Measurements from ENCODE around the gene KIF13A. TPM values are rescaled to one million over a fixed set of nuclear protein-coding genes. Genes with fewer than 3 reads are reported as not detected.
"Not testable (repeated sequence)": the region's sequence is repeated elsewhere in the genome, so short reads cannot be mapped to it uniquely, and the experiment has no call there.

Gene KIF13A
- total RNA-seq, 1 experiment from 2014 or later, result 52.7 TPM

GRCh38 chr6:17839513-17840223 lies 147.8 kb downstream of the KIF13A start:
- peaks cover 35% of the 10 kb centered on the region for H3K36me3 ChIP-seq
- DNase-seq (ENCODE audit: low read depth in 1 of 2, low spot score in 2 of 2), result no peak

GRCh38 chr6:17836293-17836692 lies 151.1 kb downstream of the KIF13A start:
- H3K27me3 ChIP-seq (replicated peaks), result no peaks in the 10 kb centered on the region
- peaks cover 25% of the 10 kb centered on the region for H3K4me1 ChIP-seq (replicated peaks)
- no peak overlapping the region for H3K27ac ChIP-seq
- H3K4me3 ChIP-seq, result no peak overlapping the region
- no peak for DNase-seq (ENCODE audit: low read depth in 1 of 2, low spot score in 2 of 2)
- H3K9me3 ChIP-seq (replicated peaks), result no peaks in the 10 kb centered on the region
- H3K36me3 ChIP-seq, result peaks cover 37% of the 10 kb centered on the region

More at GRCh38 chr6:17839513-17840223, 147.8 kb downstream of the KIF13A start:
- Histone ChIP-seq H3K27me3 (replicated peaks) (no peaks in the 10 kb centered on the region), H3K27ac (no peak overlapping the region), H3K9me3 (replicated peaks) (no peaks in the 10 kb centered on the region), H3K4me3 (no peak overlapping the region), H3K4me1 (replicated peaks) (peaks cover 18% of the 10 kb centered on the region)

GRCh38 chr6:17835784-17836183 lies 151.7 kb downstream of the KIF13A start:
- Histone ChIP-seq H3K27ac (no peak overlapping the region), H3K27me3 (replicated peaks) (no peaks in the 10 kb centered on the region), H3K4me3 (no peak overlapping the region), H3K9me3 (replicated peaks) (no peaks in the 10 kb centered on the region), H3K4me1 (replicated peaks) (peaks cover 30% of the 10 kb centered on the region), H3K36me3 (peaks cover 38% of the 10 kb centered on the region)
- DNase-seq (ENCODE audit: low read depth in 1 of 2, low spot score in 2 of 2), result no peak

GRCh38 chr6:17831135-17831534 lies 156.3 kb downstream of the KIF13A start:
- Histone ChIP-seq H3K36me3 (peaks cover 51% of the 10 kb centered on the region), H3K27me3 (replicated peaks) (no peaks in the 10 kb centered on the region), H3K9me3 (replicated peaks) (no peaks in the 10 kb centered on the region), H3K4me1 (replicated peaks) (peaks cover 16% of the 10 kb centered on the region), H3K4me3 (no peak overlapping the region), H3K27ac (peak overlapping the region; percentile 73)
- peak; percentile 79 to 87 for DNase-seq (ENCODE audit: low read depth in 1 of 2, low spot score in 2 of 2)

- DNase-seq (ENCODE audit: low read depth in 1 of 2, low spot score in 2 of 2), result no peak
- Histone ChIP-seq H3K36me3 (peaks cover 56% of the 10 kb centered on the region), H3K4me1 (replicated peaks) (peaks cover 16% of the 10 kb centered on the region), H3K4me3 (no peak overlapping the region), H3K9me3 (replicated peaks) (no peaks in the 10 kb centered on the region), H3K27me3 (replicated peaks) (no peaks in the 10 kb centered on the region), H3K27ac (no peak overlapping the region; the same call in 1 of the 2 replicates)
These were observed 157.5 kb downstream of the KIF13A start for GRCh38 chr6:17829905-17830304.

GRCh38 chr6:17828149-17828548 lies 159.3 kb downstream of the KIF13A start:
- Histone ChIP-seq H3K36me3 (peaks cover 65% of the 10 kb centered on the region), H3K27me3 (replicated peaks) (no peaks in the 10 kb centered on the region), H3K9me3 (replicated peaks) (no peaks in the 10 kb centered on the region), H3K27ac (no peak overlapping the region), H3K4me1 (replicated peaks) (peaks cover 16% of the 10 kb centered on the region), H3K4me3 (no peak overlapping the region)
- no peak for DNase-seq (ENCODE audit: low read depth in 1 of 2, low spot score in 2 of 2)

GRCh38 chr6:17826301-17826700 lies 161.1 kb downstream of the KIF13A start:
- Histone ChIP-seq H3K4me1 (replicated peaks) (peaks cover 9% of the 10 kb centered on the region), H3K36me3 (peaks cover 65% of the 10 kb centered on the region), H3K27me3 (replicated peaks) (no peaks in the 10 kb centered on the region), H3K27ac (no peak overlapping the region), H3K9me3 (replicated peaks) (no peaks in the 10 kb centered on the region), H3K4me3 (no peak overlapping the region)
- no peak for DNase-seq (ENCODE audit: low read depth in 1 of 2, low spot score in 2 of 2)

- H3K36me3 ChIP-seq, result peaks cover 46% of the 10 kb centered on the region
- H3K27me3 ChIP-seq (replicated peaks), result no peaks in the 10 kb centered on the region
- no peaks in the 10 kb centered on the region for H3K9me3 ChIP-seq (replicated peaks)
- no peak overlapping the region for H3K27ac ChIP-seq
- no peak for DNase-seq (ENCODE audit: low read depth in 1 of 2, low spot score in 2 of 2)
- H3K4me3 ChIP-seq, result no peak overlapping the region
- H3K4me1 ChIP-seq (replicated peaks), result peaks cover 7% of the 10 kb centered on the region; the same call in 1 of the 2 replicates
These were observed 167.4 kb downstream of the KIF13A start for GRCh38 chr6:17820055-17820454.

- H3K27ac ChIP-seq, result no peak overlapping the region
- no peaks in the 10 kb centered on the region for H3K27me3 ChIP-seq (replicated peaks)
- H3K36me3 ChIP-seq, result peaks cover 50% of the 10 kb centered on the region
- H3K4me1 ChIP-seq (replicated peaks), result peaks cover 7% of the 10 kb centered on the region; the same call in 1 of the 2 replicates
- no peak for DNase-seq (ENCODE audit: low read depth in 1 of 2, low spot score in 2 of 2)
- no peaks in the 10 kb centered on the region for H3K9me3 ChIP-seq (replicated peaks)
- H3K4me3 ChIP-seq, result no peak overlapping the region
These were observed 169.7 kb downstream of the KIF13A start for GRCh38 chr6:17817763-17818162.

GRCh38 chr6:17816921-17817611 lies 170.4 kb downstream of the KIF13A start:
- Histone ChIP-seq H3K36me3 (peaks cover 50% of the 10 kb centered on the region), H3K4me1 (replicated peaks) (peaks cover 7% of the 10 kb centered on the region; the same call in 1 of the 2 replicates), H3K4me3 (no peak overlapping the region), H3K27ac (no peak overlapping the region), H3K9me3 (replicated peaks) (no peaks in the 10 kb centered on the region), H3K27me3 (replicated peaks) (no peaks in the 10 kb centered on the region)
- peak in 1 of 2 experiments; percentile 25 for DNase-seq (ENCODE audit: low read depth in 1 of 2, low spot score in 2 of 2)

GRCh38 chr6:17813542-17813941 lies 173.9 kb downstream of the KIF13A start:
- Histone ChIP-seq H3K4me3 (no peak overlapping the region), H3K4me1 (replicated peaks) (peaks cover 11% of the 10 kb centered on the region; the same call in 1 of the 2 replicates), H3K27me3 (replicated peaks) (no peaks in the 10 kb centered on the region), H3K36me3 (peaks cover 43% of the 10 kb centered on the region), H3K9me3 (replicated peaks) (no peaks in the 10 kb centered on the region; the same call in 1 of the 2 replicates), H3K27ac (no peak overlapping the region)
- no peak for DNase-seq (ENCODE audit: low read depth in 1 of 2, low spot score in 2 of 2)

GRCh38 chr6:17812311-17812710 lies 175.1 kb downstream of the KIF13A start:
- H3K9me3 ChIP-seq (replicated peaks), result no peaks in the 10 kb centered on the region; the same call in 1 of the 2 replicates
- no peak overlapping the region for H3K27ac ChIP-seq
- H3K36me3 ChIP-seq, result peaks cover 45% of the 10 kb centered on the region
- no peak overlapping the region for H3K4me3 ChIP-seq
- DNase-seq (ENCODE audit: low read depth in 1 of 2, low spot score in 2 of 2), result no peak
- H3K27me3 ChIP-seq (replicated peaks), result no peaks in the 10 kb centered on the region
- peaks cover 7% of the 10 kb centered on the region; the same call in 1 of the 2 replicates for H3K4me1 ChIP-seq (replicated peaks)

GRCh38 chr6:17808609-17809008 lies 178.8 kb downstream of the KIF13A start:
- Histone ChIP-seq H3K27ac (no peak overlapping the region), H3K9me3 (replicated peaks) (no peaks in the 10 kb centered on the region; the same call in 1 of the 2 replicates), H3K36me3 (peaks cover 49% of the 10 kb centered on the region), H3K27me3 (replicated peaks) (no peaks in the 10 kb centered on the region), H3K4me3 (no peak overlapping the region), H3K4me1 (replicated peaks) (0 out of 2 replicates have a peak, but pooled peaks cover 5% of the 10 kb centered on the region)
- DNase-seq (ENCODE audit: low read depth in 1 of 2, low spot score in 2 of 2), result no peak

GRCh38 chr6:17807431-17807830 lies 180.0 kb downstream of the KIF13A start:
- H3K27ac ChIP-seq; DNase-seq (ENCODE audit: low read depth in 1 of 2, low spot score in 2 of 2); H3K4me1 ChIP-seq (replicated peaks); H3K4me3 ChIP-seq; H3K27me3 ChIP-seq (replicated peaks); H3K9me3 ChIP-seq (replicated peaks): not testable (repeated sequence)
- H3K36me3 ChIP-seq, result peaks cover 48% of the 10 kb centered on the region
